Measurements from ENCODE around the gene ACSS3. TPM values are rescaled to one million over a fixed set of nuclear protein-coding genes. Genes with fewer than 3 reads are reported as not detected.

ACSS3 gene
- total RNA-seq, 1 donor from 2014 or later = 32.4 TPM

DNA sequence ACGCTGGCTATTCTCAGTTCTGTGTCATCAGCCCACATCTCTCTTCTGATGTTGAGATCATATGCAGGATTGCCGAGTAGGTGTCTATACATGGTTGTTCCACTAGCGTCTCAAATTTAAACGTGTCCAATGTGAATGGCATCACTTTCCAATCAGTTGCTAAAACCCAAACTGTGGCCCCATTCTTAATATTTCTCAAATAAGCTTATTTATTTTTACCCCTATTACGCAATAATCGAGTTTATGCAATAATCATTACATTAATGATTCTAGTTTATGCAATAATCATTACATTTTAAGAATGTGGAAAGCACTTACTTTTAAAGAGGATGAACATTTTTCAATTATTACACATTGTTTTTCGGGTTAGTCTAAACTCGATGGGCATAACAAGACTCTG is 47.8 kb downstream of the ACSS3 start:
- Histone ChIP-seq H3K4me1 (no peaks in the 10 kb centered on the region), H3K4me3 (no peak overlapping the region), H3K36me3 (no peaks in the 10 kb centered on the region), H3K27me3 (ENCODE audit: low read depth) (no peaks in the 10 kb centered on the region), H3K27ac (no peak overlapping the region), H3K9me3 (no peaks in the 10 kb centered on the region)
- intact Hi-C loops (cut with DNase I) = no loop called here
- ATAC-seq = no peak
- TF ChIP-seq CTCF (IDR thresholded peaks at IDR 0.05) = no peak
- DNase-seq = no peak

DNA sequence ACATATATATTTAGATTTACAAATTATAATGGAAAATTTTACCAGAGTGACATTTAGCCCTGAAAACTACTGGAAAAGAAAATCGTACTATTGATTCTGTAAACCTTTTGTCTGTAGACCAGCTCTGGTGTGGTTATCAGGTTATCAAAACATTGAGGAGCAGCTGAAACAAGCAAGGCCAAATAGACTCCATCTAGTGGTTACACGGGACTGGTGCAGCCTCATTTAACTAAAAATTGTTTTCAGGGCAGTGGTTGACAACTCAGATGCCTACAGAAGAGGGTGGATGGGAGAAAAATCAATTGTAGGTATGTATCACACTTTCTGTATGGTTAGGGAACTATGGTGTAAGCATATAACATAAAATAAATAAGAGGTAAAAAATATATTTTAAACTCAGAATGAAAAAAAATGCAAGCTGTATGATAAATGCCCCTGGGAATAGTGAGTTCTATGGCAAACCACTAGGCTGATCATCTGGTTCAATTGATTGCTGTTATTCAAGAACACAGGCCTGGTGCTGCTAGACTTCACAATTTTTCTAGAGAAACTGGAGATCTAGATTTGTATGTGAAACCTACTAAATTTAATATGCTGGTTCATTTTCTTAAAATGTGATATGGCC is 51.2 kb downstream of the ACSS3 start:
- H3K4me1 ChIP-seq = no peaks in the 10 kb centered on the region
- H3K4me3 ChIP-seq = no peak overlapping the region

DNA sequence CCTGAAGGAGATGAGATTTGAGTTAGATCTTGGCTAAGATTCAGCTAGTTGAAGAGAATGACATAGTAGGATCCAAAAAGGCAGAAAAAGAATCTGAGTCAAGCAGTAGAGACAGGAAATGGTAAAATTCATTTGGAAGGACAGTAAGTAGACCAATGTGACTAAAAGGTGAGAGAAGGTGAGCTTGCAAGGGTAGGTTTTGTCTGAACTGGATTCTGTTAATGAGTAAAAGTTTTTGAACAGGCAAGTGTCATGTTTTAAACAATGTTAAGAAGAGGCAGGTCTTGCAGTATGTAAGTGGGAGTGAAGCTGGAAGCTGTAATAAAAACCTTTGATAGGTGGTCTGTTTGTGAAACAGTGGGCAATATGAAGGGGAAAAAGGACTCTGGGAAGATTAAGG is 58.6 kb downstream of the ACSS3 start:
- no peak for ATAC-seq

More for the DNA sequence above, 51.2 kb downstream of the ACSS3 start:
- Histone ChIP-seq H3K27me3 (ENCODE audit: low read depth) (no peaks in the 10 kb centered on the region), H3K36me3 (no peaks in the 10 kb centered on the region), H3K9me3 (no peaks in the 10 kb centered on the region), H3K27ac (no peak overlapping the region)
- DNase-seq = no peak
- TF ChIP-seq CTCF (IDR thresholded peaks at IDR 0.05) = peak; percentile 66
- peak; percentile 50 to 82 for ATAC-seq
- intact Hi-C loops (cut with DNase I) = no loop called here

DNA sequence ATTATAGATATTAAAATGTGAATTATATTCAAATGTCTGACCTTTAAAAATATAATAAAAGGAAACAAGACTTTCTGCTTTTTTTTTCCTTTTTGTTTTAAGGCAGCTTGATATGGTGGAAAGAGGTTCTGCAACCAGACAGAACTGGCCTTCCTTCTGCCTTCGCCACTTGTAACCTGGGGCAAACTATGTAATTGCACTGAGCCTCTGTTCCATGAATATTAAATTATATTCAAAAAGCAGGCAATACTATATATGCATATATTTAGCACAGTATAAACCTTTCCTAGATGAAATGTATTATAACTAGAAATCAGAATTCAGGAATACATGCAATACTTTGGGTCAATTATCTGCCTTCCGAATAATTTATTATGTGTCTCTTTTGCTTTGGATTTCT is 59.9 kb downstream of the ACSS3 start:
- H3K9me3 ChIP-seq = no peaks in the 10 kb centered on the region
- H3K27me3 ChIP-seq (ENCODE audit: low read depth) = no peaks in the 10 kb centered on the region
- no peak overlapping the region for H3K4me3 ChIP-seq
- DNase-seq = no peak
- no peak overlapping the region for H3K27ac ChIP-seq
- TF ChIP-seq CTCF (IDR thresholded peaks at IDR 0.05) = no peak
- intact Hi-C loops (cut with DNase I) = no loop called here
- H3K36me3 ChIP-seq = no peaks in the 10 kb centered on the region
- no peak for ATAC-seq
- H3K4me1 ChIP-seq = no peaks in the 10 kb centered on the region

More for the DNA sequence above, 58.6 kb downstream of the ACSS3 start:
- intact Hi-C loops (cut with DNase I) = no loop called here
- no peaks in the 10 kb centered on the region for H3K9me3 ChIP-seq
- no peaks in the 10 kb centered on the region for H3K27me3 ChIP-seq (ENCODE audit: low read depth)
- no peaks in the 10 kb centered on the region for H3K4me1 ChIP-seq
- H3K27ac ChIP-seq = no peak overlapping the region
- no peak for DNase-seq
- H3K36me3 ChIP-seq = no peaks in the 10 kb centered on the region
- no peak for TF ChIP-seq CTCF (IDR thresholded peaks at IDR 0.05)
- H3K4me3 ChIP-seq = no peak overlapping the region

DNA sequence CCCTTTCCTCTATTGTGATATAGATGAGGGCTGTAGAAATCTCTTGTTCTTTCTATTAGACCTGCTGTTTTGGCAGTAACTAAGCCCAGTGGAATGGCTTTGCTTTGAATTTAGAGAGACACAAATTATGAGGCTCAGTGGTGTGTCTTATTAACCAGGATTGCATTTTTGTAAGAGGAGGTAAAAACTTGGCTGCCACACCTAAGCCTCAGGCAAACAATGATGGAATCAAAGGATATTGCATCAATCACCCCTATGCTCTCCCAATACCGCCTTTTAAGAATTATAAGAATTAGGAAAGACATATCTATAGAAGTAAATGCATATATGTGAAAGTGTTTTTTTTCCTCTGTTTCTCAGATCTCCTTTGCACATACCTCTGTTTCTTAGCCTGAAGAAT is 63.3 kb downstream of the ACSS3 start:
- intact Hi-C loops (cut with DNase I) = no loop called here
- DNase-seq (no peak), ATAC-seq (no peak)
- Histone ChIP-seq H3K9me3 (no peaks in the 10 kb centered on the region), H3K27me3 (ENCODE audit: low read depth) (no peaks in the 10 kb centered on the region), H3K27ac (no peak overlapping the region), H3K36me3 (no peaks in the 10 kb centered on the region), H3K4me1 (no peaks in the 10 kb centered on the region), H3K4me3 (no peak overlapping the region)
- no peak for TF ChIP-seq CTCF (IDR thresholded peaks at IDR 0.05)

All from lower lobe of right lung (tissue), 2 donors.